Esophagus squamous epithelium (tissue), 4 donors: ENCODE data around the gene MED27.

Source experiments
- POLR2A ChIP-seq, 4 donors: fragments of 450-650 bp; IDR thresholded peaks; one replicate each; pipeline ENCODE4 v1.6.1; 2017; ENCODE audit warnings: antibody characterized with exemption in 4 of 4, mild to moderate bottlenecking in 4 of 4, moderate library complexity in 3 of 4
- TF ChIP-seq, protein P1 (sequence below), 6 experiments: fragments of 450-650 bp in 4 of 6; fragments of 200-600 bp in 2 of 6; sonication (generic) in 2 of 6; IDR thresholded peaks; one replicate each; pipeline ENCODE4 v1.5.1; 2016 to 2019; ENCODE audit warnings: antibody characterized with exemption in 6 of 6, mild to moderate bottlenecking in 4 of 6, moderate library complexity in 4 of 6

DNA sequence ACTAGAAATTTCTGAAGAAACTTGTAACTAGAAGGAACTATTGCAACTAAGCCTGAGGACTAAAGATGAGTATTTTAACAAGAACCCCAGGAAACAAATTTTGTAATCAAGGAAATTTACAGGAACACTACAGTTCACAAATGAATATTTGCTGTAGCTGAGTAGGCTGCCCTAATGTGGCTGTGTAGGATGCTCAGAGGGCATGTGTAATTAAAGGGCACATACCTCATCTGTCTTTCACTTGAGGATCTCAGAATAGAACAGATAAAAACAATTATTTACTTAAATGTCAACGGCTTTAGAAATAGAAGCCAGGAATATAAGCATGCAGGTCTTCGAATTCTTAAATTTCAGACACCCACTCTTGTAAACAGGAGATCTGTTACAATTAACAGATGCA is 119.8 kb downstream of the MED27 start:
- TF ChIP-seq, protein P1, sequence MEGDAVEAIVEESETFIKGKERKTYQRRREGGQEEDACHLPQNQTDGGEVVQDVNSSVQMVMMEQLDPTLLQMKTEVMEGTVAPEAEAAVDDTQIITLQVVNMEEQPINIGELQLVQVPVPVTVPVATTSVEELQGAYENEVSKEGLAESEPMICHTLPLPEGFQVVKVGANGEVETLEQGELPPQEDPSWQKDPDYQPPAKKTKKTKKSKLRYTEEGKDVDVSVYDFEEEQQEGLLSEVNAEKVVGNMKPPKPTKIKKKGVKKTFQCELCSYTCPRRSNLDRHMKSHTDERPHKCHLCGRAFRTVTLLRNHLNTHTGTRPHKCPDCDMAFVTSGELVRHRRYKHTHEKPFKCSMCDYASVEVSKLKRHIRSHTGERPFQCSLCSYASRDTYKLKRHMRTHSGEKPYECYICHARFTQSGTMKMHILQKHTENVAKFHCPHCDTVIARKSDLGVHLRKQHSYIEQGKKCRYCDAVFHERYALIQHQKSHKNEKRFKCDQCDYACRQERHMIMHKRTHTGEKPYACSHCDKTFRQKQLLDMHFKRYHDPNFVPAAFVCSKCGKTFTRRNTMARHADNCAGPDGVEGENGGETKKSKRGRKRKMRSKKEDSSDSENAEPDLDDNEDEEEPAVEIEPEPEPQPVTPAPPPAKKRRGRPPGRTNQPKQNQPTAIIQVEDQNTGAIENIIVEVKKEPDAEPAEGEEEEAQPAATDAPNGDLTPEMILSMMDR (IDR thresholded peaks at IDR 0.05), result no peak
- TF ChIP-seq POLR2A (IDR thresholded peaks at IDR 0.05), result no peak
